HepG2 (cell line): ENCODE results near the gene ABCA4. TPM values are rescaled to one million over a fixed set of nuclear protein-coding genes. Genes with fewer than 3 reads are reported as not detected.

Experiments
- ETV5 ChIP-seq: IDR thresholded peaks from 2 replicates; pipeline ENCODE4 v1.6.1; 2018; ENCODE audit warnings: missing biosample characterization, missing genetic modification reagents, inconsistent platforms, borderline replicate concordance
- POLR2A ChIP-seq, 2 experiments: IDR thresholded peaks; 2 replicates each; pipeline ENCODE4 v1.6.1; 2011; ENCODE audit warnings: low read depth in 2 of 2, low read length in 2 of 2, mild to moderate bottlenecking in 1 of 2, moderate library complexity in 1 of 2; ENCODE audit not compliant: insufficient read depth in 1 of 2
- POLR2G ChIP-seq: fragments of 200-400 bp; formaldehyde crosslinking; IDR thresholded peaks from 2 replicates; pipeline ENCODE4 v1.6.1; 2018; ENCODE audit warnings: mild to moderate bottlenecking, low read depth, low read length, moderate library complexity
- SAP130 ChIP-seq: IDR thresholded peaks from 2 replicates; pipeline ENCODE4 v1.6.1; 2016; ENCODE audit warnings: low read depth
- TAF1 ChIP-seq: sonication (generic); formaldehyde crosslinking; IDR thresholded peaks from 2 replicates; pipeline ENCODE4 v1.4.0; 2020; ENCODE audit warnings: missing genetic modification reagents
- ZBTB7B ChIP-seq: sonication (generic); formaldehyde crosslinking; IDR thresholded peaks from 2 replicates; pipeline ENCODE4 v1.4.0; 2020; ENCODE audit warnings: missing genetic modification reagents
- ZKSCAN5 ChIP-seq: sonication (generic); formaldehyde crosslinking; IDR thresholded peaks from 2 replicates; pipeline ENCODE4 v1.5.1; 2020; ENCODE audit warnings: mild to moderate bottlenecking, missing genetic modification reagents
- ZNF652 ChIP-seq: IDR thresholded peaks from 2 replicates; pipeline ENCODE4 v1.6.1; 2016; ENCODE audit warnings: low read depth, borderline replicate concordance
- polyA plus RNA-seq, 8 experiments: library from polyadenylated mRNA; depleted of rRNA in 3 of 8; stranded (reverse) in 7 of 8; unstranded in 1 of 8; fragments of >200 nt; fragmentation: Illumina TruSeq in 4 of 8; extraction: Trizol in 4 of 8; gene quantifications; 2 replicates each; pipeline versions ENCODE4 v1.2.1 to v1.2.3, GENCODE V29; 2011 to 2016; ENCODE audit warnings: low read depth in 4 of 8, missing spikeins in 1 of 8, mixed read lengths in 1 of 8; ENCODE audit not compliant: insufficient read depth in 1 of 8
- total RNA-seq, 5 experiments: library from RNA; depleted of rRNA; stranded (reverse); fragments of >200 nt; fragmentation: Illumina TruSeq; extraction: Trizol; gene quantifications; 2 replicates each; pipeline ENCODE4 v1.2.3, GENCODE V29; 2016; ENCODE audit warnings: low read depth in 1 of 5
- TF ChIP-seq, protein P1 (sequence below): sonication (generic); formaldehyde crosslinking; IDR thresholded peaks from 2 replicates; pipeline ENCODE4 v1.5.1; 2020; ENCODE audit warnings: mild to moderate bottlenecking, moderate library complexity, missing genetic modification reagents
- TF ChIP-seq, protein P2 (sequence below): sonication (generic); formaldehyde crosslinking; IDR thresholded peaks from 2 replicates; pipeline ENCODE4 v1.5.1; 2020; ENCODE audit warnings: mild to moderate bottlenecking, missing genetic modification reagents, borderline replicate concordance

The ABCA4 gene
- total and polyA plus RNA-seq, 2 of the 13 experiments (the other 11 are each of a cell fraction or from before 2014, with no cell fraction given) = 0.24 to 0.67 TPM

DNA sequence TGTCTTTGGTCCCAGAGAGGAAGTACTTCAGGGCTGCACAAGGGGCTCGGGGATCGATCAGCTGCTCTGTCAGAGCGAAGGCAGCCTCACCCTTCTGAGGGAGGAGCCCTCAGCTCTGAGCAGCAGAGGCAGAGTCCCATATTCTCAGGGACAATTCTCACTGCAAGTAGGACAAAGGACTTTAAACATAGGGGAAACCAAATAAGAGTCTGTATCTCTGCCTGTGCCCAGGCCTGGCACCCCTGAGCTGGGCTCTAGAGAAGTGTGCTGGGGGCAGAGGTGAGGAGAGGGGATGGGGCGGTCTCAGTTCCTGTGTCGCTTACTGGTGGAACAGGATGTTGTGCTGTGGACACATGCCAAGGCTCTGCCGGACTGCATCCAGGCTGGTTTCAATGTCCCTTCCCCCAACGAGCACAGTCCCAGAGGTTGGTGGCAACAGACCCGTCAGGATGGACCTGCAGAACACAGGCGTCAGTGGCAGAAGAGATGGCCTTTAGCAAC is 76.6 kb downstream of the ABCA4 start (continued):
- peak; percentile 68 for TF ChIP-seq SAP130 (CRISPR knock-in tag)
- peak in 1 of 2 experiments; percentile 49; a peak in 2 of 4 replicates for TF ChIP-seq POLR2A (IDR thresholded peaks at IDR 0.05; ENCODE audit: insufficient read depth in 1 of 2, low read depth in 2 of 2, low read length in 2 of 2)
- no peak for TF ChIP-seq ZNF652
- TF ChIP-seq, protein P1, sequence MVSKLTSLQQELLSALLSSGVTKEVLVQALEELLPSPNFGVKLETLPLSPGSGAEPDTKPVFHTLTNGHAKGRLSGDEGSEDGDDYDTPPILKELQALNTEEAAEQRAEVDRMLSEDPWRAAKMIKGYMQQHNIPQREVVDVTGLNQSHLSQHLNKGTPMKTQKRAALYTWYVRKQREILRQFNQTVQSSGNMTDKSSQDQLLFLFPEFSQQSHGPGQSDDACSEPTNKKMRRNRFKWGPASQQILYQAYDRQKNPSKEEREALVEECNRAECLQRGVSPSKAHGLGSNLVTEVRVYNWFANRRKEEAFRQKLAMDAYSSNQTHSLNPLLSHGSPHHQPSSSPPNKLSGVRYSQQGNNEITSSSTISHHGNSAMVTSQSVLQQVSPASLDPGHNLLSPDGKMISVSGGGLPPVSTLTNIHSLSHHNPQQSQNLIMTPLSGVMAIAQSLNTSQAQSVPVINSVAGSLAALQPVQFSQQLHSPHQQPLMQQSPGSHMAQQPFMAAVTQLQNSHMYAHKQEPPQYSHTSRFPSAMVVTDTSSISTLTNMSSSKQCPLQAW = no peak
- TF ChIP-seq TAF1 (CRISPR knock-in tag) = peak; percentile 37; the same call in 1 of the 2 replicates
- TF ChIP-seq ZBTB7B (CRISPR knock-in tag) = peak; percentile 59; the same call in 1 of the 2 replicates
- TF ChIP-seq ZKSCAN5 (CRISPR knock-in tag) = no peak
- TF ChIP-seq, protein P2, sequence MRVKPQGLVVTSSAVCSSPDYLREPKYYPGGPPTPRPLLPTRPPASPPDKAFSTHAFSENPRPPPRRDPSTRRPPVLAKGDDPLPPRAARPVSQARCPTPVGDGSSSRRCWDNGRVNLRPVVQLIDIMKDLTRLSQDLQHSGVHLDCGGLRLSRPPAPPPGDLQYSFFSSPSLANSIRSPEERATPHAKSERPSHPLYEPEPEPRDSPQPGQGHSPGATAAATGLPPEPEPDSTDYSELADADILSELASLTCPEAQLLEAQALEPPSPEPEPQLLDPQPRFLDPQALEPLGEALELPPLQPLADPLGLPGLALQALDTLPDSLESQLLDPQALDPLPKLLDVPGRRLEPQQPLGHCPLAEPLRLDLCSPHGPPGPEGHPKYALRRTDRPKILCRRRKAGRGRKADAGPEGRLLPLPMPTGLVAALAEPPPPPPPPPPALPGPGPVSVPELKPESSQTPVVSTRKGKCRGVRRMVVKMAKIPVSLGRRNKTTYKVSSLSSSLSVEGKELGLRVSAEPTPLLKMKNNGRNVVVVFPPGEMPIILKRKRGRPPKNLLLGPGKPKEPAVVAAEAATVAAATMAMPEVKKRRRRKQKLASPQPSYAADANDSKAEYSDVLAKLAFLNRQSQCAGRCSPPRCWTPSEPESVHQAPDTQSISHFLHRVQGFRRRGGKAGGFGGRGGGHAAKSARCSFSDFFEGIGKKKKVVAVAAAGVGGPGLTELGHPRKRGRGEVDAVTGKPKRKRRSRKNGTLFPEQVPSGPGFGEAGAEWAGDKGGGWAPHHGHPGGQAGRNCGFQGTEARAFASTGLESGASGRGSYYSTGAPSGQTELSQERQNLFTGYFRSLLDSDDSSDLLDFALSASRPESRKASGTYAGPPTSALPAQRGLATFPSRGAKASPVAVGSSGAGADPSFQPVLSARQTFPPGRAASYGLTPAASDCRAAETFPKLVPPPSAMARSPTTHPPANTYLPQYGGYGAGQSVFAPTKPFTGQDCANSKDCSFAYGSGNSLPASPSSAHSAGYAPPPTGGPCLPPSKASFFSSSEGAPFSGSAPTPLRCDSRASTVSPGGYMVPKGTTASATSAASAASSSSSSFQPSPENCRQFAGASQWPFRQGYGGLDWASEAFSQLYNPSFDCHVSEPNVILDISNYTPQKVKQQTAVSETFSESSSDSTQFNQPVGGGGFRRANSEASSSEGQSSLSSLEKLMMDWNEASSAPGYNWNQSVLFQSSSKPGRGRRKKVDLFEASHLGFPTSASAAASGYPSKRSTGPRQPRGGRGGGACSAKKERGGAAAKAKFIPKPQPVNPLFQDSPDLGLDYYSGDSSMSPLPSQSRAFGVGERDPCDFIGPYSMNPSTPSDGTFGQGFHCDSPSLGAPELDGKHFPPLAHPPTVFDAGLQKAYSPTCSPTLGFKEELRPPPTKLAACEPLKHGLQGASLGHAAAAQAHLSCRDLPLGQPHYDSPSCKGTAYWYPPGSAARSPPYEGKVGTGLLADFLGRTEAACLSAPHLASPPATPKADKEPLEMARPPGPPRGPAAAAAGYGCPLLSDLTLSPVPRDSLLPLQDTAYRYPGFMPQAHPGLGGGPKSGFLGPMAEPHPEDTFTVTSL (CRISPR knock-in tag) = 0 out of 2 replicates have a peak, but pooled peaks have one; percentile 12
- TF ChIP-seq POLR2G = 0 out of 2 replicates have a peak, but pooled peaks have one; percentile 41
- TF ChIP-seq ETV5 = peak; percentile 43; the same call in 1 of the 2 replicates
